Omental fat pad (tissue), 4 donors: ENCODE results near the gene PPP1R11. TPM values are rescaled to one million over a fixed set of nuclear protein-coding genes. Genes with fewer than 3 reads are reported as not detected.

Experiments
- ATAC-seq: fragments of 150-250 bp; one replicate; pipeline ENCODE4 v1.9.1; 2016; ENCODE audit warnings: mild to moderate bottlenecking, moderate library complexity; ENCODE audit not compliant: low FRiP score
- DNase-seq: peaks from one replicate; pipeline ENCODE4 v3.0.0-alpha.2; 2019; ENCODE audit warnings: low spot score
- total RNA-seq, 4 donors: library from RNA; depleted of rRNA; stranded (reverse); fragments of >200 nt; gene quantifications; one replicate each; pipeline ENCODE4 v1.1.0, GENCODE V29; 2016
- TF ChIP-seq, protein P1 (sequence below), 3 donors: fragments of 450-650 bp; IDR thresholded peaks; one replicate each; pipeline ENCODE4 v1.5.1; 2016 to 2017; ENCODE audit warnings: antibody characterized with exemption in 3 of 3, mild to moderate bottlenecking in 3 of 3, moderate library complexity in 2 of 3

PPP1R11 gene
- total RNA-seq, 4 donors from 2014 or later, result 27.9 to 38.4 (median 30.7) TPM

DNA sequence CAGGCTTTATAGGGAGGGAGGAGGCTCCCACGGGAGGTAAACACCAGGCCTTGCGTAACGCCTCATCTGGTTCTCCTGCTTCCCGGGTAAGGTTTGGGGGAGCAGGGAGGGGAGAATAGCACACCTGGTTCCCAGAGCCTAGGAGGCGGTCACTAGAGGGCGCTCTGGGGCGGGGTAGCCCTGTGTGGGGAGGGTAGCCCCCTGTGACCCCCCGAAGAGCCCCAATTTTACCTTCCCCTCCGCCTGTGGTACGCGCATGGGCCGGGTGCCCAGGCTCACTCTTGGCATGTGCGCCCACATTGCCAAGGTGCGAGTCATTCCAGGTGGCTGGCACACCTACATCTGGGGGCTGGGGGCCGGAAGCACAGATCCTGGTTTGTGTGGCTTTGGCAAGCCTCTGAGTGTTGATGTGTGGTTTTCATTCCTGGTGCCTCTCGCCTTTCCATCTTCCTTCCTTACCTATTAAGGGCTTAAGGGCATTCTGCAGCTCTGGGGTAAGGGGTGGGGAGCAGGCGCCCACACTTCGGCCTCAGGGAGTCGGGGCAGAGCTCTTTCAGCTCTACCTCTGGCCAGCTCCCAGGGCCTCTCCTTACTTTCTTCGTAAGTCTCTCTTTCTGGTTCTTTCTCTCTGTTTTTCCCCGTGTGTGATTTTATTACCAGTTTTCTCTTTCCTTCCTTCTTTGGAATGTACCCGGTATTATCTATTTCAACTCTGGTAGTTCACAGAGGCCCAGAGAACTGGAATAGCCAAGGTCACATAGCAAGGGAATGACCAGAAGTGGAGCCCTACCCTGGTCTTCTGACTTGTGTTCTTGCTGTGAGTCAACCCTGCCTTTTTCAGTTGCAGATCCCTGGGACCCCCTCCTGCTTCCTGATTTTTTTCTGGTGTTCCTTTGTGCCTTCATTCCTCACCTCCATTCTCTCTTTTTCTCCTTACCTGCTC lies 9.1 kb downstream of the PPP1R11 start:
- ATAC-seq, result peak; percentile 54
- no peak for DNase-seq
- TF ChIP-seq, protein P1, sequence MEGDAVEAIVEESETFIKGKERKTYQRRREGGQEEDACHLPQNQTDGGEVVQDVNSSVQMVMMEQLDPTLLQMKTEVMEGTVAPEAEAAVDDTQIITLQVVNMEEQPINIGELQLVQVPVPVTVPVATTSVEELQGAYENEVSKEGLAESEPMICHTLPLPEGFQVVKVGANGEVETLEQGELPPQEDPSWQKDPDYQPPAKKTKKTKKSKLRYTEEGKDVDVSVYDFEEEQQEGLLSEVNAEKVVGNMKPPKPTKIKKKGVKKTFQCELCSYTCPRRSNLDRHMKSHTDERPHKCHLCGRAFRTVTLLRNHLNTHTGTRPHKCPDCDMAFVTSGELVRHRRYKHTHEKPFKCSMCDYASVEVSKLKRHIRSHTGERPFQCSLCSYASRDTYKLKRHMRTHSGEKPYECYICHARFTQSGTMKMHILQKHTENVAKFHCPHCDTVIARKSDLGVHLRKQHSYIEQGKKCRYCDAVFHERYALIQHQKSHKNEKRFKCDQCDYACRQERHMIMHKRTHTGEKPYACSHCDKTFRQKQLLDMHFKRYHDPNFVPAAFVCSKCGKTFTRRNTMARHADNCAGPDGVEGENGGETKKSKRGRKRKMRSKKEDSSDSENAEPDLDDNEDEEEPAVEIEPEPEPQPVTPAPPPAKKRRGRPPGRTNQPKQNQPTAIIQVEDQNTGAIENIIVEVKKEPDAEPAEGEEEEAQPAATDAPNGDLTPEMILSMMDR (IDR thresholded peaks at IDR 0.05), result no peak

DNA sequence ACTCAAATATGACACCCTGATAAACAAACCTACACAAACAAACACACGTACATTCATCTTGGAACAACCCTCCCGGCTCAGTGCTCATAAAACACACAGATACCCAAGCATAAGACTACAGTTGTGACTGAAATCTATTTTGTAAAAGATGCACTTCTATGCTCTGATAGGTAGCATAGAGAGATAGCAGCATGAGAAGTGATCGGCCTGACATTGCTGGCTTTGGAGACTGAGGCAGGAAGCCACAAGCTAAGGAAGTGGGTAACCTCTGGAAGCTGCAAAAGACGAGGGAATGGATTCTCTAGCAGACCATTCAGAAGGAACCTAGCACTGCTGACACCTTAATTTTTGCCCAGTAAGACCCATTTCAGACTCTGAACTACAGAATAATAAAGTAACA lies 10.2 kb downstream of the PPP1R11 start:
- DNase-seq, result no peak
- TF ChIP-seq, protein P1 (IDR thresholded peaks at IDR 0.05), result no peak
- no peak for ATAC-seq

DNA sequence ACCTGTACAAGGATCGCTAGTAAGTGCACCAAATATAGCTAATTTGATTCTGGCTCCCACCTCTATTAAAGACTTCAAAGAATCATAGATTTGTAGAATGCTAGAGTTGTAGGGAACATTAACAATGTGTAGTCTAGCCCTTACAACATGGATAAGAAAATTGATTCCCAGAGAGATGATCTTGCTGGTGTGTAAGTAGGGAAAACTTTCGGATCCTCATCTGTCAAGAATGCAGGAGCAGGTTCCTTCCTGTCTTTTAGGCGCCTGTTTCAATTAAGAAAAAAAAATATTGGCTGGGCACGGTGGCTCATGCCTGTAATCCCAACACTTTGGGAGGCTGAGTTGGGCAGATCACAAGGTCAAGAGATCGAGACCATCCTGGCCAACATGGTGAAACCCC lies 20.9 kb downstream of the PPP1R11 start:
- TF ChIP-seq, protein P1 (IDR thresholded peaks at IDR 0.05), result no peak
- ATAC-seq, result no peak
- no peak for DNase-seq

DNA sequence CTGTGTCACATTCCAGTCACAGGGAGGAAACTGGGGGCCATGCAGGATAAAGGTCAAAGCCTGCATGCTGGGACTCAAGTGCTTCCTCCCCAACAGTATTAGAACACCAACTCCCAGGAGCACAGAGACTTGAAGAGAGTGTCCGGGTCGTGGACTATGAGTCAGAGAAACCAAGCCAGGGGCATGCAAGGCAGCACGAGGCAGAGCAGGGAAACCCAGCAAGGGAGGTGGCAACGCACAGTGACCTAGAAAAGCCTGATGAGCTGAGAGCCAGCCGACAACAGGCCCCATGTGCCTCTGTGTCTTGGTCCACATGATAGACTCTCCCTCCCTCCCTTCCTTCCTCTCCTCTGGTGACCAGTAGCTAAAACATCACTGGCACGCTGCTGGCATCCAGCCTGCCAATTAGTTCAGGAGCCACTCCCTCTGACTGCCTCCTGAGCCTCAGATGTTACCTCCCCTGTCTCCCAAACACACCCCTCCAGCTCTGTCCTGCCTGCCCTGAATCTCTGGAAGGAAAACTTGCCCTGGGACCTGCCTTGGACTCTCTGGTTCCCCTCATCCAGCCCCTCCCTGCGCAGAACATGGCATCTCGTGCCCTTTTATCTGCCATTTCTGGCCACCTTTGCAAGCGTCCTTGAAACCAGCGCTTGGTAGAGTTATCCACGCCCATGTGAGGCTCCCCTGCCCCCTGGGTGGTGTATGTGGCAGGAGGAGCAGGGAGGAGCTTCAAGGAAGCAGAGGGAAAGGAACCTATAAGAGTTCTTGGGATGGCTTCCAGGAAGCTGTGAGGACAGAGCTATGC lies 24.8 kb downstream of the PPP1R11 start:
- peak; percentile 41 for ATAC-seq
- no peak for DNase-seq
- TF ChIP-seq, protein P1 (IDR thresholded peaks at IDR 0.05), result no peak

DNA sequence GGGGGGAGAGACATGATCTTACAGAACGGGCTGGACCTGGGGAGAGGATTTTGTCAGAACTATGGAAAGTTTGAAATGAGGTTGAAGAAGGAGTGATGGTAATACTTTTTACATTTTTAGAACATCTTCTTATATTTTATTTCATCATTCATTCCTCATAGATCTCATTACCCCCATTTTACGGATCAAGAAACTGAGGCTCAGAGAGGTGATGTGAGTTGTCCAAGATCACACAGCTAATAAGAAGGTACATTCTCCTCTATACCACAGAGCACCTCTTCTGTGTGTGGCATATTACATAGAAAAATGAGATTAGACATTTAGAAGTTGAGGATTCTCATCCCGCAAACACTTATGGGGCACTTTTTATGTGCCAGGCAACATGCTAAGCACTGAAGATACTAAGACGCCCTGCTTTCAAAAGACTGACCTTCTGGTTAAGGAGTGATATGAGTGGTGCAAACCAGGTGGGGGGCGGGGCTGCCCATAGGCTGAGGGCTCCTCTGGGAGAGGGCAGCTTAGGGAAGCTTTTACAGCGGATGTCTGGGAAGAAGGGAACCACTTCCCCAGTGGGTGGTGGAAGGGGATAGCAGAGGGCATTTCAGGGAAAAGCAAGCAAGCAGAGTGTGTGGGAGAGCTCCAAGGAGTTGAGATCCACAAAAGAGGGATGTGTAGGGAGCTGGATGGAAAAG lies 26.0 kb downstream of the PPP1R11 start:
- TF ChIP-seq, protein P1 (IDR thresholded peaks at IDR 0.05), result no peak
- no peak for DNase-seq
- ATAC-seq, result no peak

DNA sequence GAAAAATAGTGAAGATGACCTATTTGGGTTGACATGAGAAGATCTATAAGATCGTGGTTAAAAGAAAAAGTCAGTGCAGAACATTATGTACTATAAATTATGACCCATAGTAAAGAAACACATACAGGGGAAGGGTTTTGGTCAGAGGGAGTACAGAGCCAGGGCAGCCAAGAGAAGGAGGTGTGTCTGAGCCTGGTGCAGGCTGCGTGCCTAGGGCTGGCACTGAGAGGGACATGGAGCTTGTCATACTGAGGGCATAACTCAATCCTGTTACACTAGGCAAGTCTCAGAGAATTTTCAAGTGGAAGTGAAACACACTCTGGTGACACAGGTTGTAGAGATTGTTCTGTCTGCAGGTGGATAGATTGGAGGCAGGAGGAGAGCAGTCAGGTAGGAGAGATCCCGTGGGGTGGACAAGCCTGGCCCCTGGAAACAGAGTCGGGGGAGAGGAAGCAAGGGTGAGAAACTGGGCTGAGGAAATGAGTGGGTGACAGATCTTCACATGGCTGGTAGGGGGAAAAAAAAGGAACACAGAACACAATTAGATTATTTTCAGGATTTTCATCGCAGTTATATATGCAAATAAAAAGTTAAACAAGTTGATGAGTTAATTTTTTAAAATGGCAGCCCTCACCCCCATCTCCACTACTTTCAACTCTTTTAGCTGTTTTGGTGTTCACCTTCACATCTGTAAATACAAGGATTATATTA lies 27.1 kb downstream of the PPP1R11 start:
- no peak for ATAC-seq
- TF ChIP-seq, protein P1 (IDR thresholded peaks at IDR 0.05), result no peak
- no peak for DNase-seq
